GM08714 (cell line): ENCODE results near the gene TRIP13.

Source experiments
- H3K4me3 ChIP-seq: fragments of 200-500 bp; sonication (Bioruptor generic); 2 replicates; pipeline ENCODE4 v1.5.1; 2014; ENCODE audit warnings: mild to moderate bottlenecking, low read length, inconsistent platforms
- ZNF274 ChIP-seq: IDR thresholded peaks from 2 replicates; pipeline ENCODE4 v1.6.1; 2012; ENCODE audit warnings: mild to moderate bottlenecking, low read depth, low read length

Gene TRIP13

DNA sequence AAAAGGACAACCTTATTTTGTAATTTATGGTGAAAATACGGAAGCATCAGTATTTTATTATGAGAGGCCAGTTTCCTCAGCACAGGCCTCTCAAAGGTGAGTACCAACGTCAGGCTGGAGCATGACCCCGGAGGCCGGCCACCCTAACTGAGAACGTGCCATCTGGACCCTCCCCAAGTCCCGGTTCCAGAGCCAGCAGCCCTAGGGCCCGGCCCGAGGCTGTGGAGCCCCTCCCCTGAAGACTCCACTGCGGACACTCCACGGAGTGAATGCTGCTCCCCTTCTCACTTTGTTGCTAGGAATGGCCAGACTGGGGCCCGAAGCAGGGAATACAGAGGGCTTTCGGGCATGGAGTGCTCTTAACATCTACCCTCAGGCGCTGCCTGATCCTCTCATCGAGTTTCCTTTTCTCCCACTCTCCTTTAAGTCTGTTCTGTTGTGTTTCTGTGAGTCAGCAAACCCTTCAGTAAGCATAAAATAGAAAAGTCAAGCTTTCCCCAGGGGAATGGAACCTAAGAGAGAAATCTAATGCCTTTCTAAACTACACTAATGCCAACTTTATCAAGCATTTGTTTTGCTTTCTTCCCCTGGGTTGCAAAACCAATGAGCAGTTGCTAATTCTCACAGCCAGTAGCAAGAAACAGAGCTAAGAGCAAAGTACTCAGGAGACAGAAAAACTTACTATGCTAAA lies 4.6 kb upstream of the TRIP13 start:
- no peak overlapping the region for H3K4me3 ChIP-seq
- TF ChIP-seq ZNF274: no peak

DNA sequence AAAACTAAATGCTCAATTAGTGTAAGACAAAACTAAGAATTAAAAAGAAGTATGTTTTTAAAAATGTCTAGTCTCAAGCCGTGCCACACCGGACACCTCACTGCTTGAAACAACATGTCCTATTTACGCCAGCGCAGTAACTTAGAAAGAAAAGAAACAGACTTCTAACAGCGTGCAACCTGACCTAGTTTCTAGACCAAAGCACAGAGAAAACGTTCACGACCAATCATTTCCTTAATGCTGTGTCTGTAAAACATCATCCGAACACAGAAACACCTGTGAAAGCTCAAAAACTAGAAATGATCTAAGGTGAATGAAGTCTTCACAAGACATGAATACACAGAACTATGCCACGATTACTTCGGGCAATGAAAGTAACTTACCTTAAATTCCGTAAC lies 4.0 kb upstream of the TRIP13 start:
- no peak overlapping the region for H3K4me3 ChIP-seq
- no peak for TF ChIP-seq ZNF274

DNA sequence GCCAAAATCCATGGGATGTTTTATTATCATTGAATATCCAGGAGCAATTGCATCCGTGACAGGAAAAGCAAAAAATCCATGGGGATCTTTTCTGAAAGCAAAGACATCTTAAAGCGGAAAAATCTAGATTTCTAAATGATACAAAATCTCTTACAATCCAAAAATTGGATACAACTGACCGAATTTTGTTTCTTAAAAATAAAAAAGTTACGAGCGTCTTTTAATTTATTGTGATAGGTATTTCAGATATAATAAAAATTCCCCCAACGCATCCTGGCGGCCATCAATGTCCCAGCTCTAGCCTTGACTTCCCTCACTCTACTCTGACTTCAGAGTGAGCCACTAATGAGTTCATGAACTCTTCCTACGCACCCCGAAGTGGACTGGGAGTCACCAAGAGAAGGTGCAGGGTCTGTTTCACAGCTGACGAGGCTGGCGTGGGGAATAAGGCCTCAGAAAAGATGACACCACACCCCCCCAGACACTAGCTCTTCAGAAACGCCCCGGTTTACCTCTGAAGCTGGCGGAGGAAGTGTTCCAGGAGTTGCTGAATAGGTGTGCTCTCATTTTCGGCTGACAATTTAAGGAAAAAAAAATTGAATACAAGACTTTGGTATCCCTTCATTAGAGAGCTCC lies 3.5 kb upstream of the TRIP13 start:
- no peak overlapping the region for H3K4me3 ChIP-seq
- TF ChIP-seq ZNF274: no peak

DNA sequence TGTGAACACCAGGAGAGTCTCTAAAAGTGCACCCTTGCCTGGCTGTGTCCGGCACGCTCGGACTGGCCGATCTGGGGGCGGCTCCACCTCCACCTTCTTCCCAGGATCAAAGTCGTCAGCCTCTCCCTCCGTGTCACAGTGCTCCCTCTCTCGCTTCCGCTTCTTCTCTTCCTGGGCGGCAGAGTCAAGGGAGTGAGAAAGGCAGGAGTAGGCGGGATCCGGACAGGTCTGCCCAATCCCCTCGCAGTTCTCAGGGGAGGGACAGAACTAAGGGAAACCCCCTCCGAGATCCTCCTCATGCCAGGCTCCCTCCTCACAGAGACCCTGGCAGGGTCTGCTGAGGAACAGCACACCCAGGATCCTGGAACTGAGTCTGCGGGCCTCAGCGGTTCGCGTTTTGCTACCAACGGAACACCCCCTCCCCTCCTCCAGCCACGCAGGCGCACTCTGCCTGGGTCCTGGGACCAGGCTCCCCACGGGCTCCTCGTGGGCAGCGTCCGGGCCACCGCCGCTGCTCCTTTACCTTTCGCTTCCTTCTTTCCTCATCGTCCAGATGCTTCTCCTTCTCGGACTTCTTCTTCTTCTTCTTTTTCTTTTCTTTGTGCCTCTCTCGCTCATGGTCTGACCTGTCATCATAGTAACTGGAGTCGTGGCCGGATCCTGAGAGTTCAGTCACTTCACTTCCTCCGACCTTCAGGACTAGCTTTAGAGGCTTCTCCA lies 1.4 kb upstream of the TRIP13 start:
- peak overlapping the region; percentile 90 for H3K4me3 ChIP-seq
- TF ChIP-seq ZNF274: no peak

DNA sequence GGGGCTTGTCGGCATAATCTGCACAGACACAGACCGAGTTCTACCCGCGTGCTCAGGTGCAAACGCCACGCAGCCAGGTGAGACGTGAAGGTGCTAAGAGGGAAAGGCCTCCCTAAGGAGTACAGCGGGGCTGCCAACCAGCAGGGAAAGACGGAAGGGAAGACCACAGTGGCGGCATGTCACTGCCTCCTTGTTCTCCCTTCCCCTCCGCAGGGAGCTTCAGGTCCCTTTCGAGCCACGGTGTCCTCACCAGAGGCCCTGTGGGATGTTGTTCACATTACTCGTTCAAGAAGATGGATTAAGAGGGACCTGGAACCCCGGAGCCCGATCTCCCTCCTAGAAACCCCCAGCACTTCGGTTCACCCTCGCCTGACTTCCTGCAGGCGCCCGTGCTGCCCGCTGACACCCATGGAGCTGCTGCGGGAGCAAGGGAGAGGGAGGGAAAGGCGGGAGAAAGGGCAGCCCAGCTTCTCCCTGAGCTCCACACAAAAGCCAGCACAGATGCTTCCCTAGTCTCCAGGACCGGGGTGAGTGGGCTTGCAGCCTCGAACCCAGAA lies 769 bp upstream of the TRIP13 start:
- H3K4me3 ChIP-seq: peak overlapping the region; percentile 90
- TF ChIP-seq ZNF274: no peak

DNA sequence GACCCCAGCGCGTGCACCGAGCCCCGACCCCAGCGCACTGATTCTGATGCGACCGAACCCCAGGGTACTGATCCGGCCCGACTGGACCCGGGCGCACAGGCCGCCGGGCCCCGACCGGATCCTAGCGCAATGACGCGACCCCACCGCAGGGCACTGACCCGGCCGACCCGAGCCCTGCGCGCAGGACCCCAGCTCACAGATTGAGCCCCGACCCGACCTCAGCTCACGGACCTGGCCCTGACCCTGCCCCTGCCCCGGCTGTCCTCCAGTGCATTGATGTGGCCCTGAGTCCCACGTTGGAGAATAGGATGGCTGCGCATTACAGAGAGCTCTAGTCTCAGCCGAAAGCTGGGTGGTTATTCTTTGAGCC lies 438 bp downstream of the TRIP13 start:
- peak overlapping the region; percentile 90 for H3K4me3 ChIP-seq
- TF ChIP-seq ZNF274: no peak

DNA sequence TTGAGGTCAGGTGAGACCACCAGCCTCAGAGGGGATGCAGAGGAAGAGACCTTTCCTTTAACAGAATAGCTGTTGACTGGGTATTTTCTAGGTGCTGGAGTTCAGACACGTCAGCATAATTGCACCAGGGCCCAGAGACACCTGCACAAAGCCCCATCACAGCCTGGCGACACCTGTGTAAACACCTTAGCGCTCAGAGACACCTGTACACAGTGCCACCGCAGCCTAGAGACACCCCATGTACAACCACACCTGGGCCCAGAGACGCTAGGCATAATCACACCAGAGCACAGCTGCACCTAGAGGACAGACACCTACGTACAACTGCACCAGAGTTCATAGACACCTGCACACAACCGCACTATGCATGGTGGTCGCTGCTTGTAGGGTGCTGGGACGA lies 1.0 kb downstream of the TRIP13 start:
- peak overlapping the region; percentile 90 for H3K4me3 ChIP-seq
- TF ChIP-seq ZNF274: no peak

DNA sequence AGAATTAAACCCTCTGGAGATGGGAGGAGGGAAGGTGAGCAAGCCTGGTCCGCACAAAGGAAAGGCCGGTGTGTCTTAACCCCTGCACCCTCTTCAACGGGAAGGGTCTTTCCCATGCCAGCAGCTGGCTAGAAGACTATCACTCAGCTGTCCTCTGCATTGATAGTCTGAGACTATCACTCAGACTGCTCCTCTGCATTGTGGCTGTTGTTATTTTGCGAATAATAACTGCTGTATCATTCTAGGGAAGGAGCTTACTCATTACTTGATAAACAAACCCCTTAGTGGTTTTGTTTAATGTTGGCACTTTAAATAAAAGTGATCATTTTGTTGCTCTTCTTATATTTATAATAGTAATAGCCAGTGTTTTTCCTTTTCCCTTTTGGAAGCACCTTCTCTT lies 8.1 kb downstream of the TRIP13 start:
- no peak for TF ChIP-seq ZNF274
- no peak overlapping the region for H3K4me3 ChIP-seq

DNA sequence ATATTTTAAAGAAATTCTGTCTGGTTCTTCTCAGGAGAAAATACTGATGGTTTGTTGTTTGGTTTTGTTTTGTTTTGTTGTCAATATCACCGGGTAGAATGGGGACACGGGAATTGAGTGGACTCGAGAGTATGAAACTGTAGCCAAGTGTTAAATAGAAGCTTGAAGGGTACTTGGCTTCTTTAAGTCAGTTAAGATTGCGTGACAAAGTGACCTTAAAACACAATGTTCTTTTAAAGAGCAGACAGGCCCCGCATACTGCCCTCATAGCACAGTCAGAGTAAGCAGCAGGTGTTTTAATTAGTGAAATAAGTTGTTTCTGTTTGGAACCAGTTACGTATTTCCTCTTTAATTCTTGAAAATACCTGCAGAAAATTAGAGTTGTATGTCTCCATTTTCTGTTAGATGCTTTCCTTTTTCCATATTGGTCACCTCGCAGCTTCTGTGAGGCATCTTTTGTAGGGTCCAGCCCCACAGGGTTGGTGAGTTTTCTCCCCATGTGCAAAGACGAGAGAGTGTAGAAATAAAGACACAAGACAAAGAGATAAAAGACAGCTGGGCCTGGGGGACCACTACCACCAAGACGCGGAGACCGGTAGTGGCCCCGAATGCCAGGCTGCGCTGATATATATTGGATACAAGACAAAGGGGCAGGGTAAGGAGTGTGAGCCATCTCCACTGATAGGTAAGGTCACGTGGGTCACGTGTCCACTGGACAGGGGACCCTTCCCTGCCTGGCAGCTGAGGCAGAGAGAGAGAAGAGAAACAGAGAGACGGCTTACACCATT lies 9.6 kb downstream of the TRIP13 start:
- no peak for TF ChIP-seq ZNF274
- no peak overlapping the region for H3K4me3 ChIP-seq

DNA sequence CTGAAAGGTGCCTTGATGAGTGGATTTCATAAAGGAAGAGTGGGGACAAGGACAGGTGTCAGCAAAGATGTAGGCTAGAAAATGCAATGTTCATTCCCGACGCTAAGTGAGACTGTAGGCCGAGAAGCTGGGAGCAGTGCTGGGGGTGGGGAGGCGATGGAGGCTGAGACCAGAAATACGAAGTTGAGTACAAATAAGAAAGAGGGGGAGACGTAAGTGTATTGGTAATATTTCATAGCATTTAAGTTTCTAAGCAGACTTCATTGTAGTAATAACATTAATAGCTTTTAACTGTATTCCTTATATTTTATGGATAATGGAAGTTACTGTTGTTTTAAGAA lies 11.0 kb downstream of the TRIP13 start:
- TF ChIP-seq ZNF274: no peak
- no peak overlapping the region for H3K4me3 ChIP-seq

DNA sequence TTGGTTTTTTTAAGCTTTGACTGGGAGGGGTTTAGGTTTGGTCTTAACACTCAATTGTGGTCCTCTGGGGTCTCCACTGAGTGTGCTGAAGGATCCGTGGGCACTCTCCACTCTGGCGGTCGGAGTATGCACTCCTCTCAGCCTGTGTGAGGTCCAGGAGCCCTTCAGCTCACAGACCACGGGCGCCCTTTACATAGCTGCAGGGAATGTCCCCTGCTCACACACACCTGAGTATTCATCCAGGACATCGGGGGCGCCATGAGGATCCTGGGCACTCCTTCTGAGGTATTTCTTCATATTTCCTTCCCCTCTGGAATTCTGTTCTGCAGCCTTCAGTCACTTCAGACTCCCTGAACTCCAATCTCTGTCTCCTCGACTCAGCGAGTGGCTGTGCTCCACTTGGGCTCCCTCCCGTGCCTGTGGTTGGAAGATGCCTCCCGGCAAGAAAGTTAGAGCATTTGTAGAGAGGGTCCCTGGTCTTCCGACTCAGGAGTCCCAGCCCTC lies 12.5 kb downstream of the TRIP13 start:
- TF ChIP-seq ZNF274: no peak
- no peak overlapping the region for H3K4me3 ChIP-seq

DNA sequence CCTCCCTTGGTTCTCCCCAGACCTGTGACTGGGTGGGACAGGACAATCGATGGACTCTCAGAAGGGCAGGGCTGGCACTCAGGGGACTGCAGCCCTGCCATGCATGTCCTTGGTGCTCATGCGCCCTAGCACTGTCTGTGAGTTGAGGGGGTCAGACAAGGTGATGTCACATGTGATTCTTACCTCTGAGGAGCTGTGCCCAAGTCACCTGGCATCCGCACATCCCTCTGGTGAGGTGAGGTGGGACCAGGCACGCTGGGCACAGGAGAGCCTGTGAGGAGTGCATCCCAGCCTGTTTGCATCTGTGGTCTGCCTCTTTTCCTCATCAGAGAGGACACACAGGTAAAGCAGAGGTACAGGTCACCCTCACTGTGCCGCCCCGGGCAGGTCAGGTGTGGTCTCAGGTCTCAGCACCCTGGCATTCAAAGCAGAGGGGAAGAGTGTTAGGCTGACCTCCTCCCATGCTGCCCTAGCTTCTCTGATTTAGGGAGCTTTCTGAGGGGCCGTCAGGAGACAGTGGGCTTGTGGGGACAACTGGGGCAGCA lies 14.8 kb downstream of the TRIP13 start:
- no peak for TF ChIP-seq ZNF274
- no peak overlapping the region for H3K4me3 ChIP-seq

DNA sequence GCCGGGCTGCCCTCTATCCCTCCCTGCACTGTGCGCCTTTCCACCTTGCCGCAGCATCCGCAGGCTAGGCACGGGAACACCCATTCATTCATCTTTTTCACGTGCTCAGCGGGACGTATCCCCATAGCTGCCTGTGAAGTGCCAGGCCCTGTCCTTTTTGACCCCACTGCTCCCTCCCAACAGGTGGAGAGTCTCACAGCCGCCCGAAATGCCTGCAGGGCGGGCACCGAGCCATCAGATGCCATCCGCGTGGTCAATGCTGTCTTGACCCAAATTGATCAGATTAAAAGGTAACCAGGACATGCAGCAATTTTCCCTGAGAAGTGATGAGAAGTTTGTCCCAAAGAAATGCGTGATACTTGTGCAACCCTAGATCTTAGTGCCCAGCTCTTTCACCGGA lies 15.5 kb downstream of the TRIP13 start:
- H3K4me3 ChIP-seq: no peak overlapping the region
- no peak for TF ChIP-seq ZNF274

DNA sequence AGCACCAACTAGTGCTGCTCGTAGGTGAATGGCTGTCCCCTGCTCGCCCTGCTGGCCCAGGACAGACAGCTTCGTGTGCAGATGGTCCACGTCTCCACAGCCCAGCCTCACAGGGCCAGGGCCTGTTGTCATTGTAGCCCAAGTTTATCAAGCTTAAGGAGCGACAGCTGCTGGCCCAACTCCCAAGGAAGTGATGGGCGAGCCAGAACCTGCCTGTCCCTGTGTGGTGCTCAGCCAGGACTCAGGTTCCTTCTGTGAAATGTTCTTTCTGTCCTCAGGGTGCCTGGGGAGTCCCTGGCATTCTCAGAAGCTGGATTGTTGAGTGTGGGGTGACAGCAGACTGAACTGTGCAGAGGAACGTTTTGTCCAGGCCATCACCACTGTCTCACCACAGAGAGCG lies 16.4 kb downstream of the TRIP13 start:
- TF ChIP-seq ZNF274: no peak
- no peak overlapping the region for H3K4me3 ChIP-seq
